ENCODE results near the gene DOCK4. TPM values are rescaled to one million over a fixed set of nuclear protein-coding genes. Genes with fewer than 3 reads are reported as not detected.

Gene DOCK4
- total RNA-seq, 1 experiment from 2014 or later = 4.9 TPM

- H3K27me3 Mint-ChIP-seq (ENCODE audit: low read depth) = no peaks in the 10 kb centered on the region
Measured at GRCh38 chr7:112007185-112007584, 199.0 kb downstream of the DOCK4 start.

More at GRCh38 chr7:112007185-112007584, 199.0 kb downstream of the DOCK4 start:
- Histone ChIP-seq H3K9me3 (ENCODE audit: control insufficient read depth, low read depth, low read length) (no peaks in the 10 kb centered on the region), H3K23ac (ENCODE audit: insufficient read length, low read depth, low read length) (no peak overlapping the region), H2BK20ac (ENCODE audit: low read depth, low read length, poor library complexity, severe bottlenecking) (no peak overlapping the region), H3K4me1 (ENCODE audit: insufficient read depth, low read length) (0 out of 2 replicates have a peak, but pooled peaks cover 2% of the 10 kb centered on the region), H3K27me3 (ENCODE audit: insufficient read depth, low read length) (no peaks in the 10 kb centered on the region), H3K18ac (ENCODE audit: insufficient read length, low read depth, low read length) (no peak overlapping the region), H2AFZ (ENCODE audit: low read length) (no peak overlapping the region), H4K91ac (ENCODE audit: insufficient read length, low read depth, low read length) (no peak overlapping the region), H3K4ac (ENCODE audit: low read depth, low read length) (no peak overlapping the region), H2BK15ac (ENCODE audit: low read depth, low read length) (no peak overlapping the region), H3T11ph (ENCODE audit: low read length) (no peak overlapping the region), H3K4me2 (ENCODE audit: insufficient read depth, insufficient read length, low read length) (no peak overlapping the region), H3K9ac (ENCODE audit: extremely low read depth, insufficient read length, low read length) (no peak overlapping the region), H2AK5ac (ENCODE audit: insufficient read length, low read length) (no peak overlapping the region), H4K5ac (ENCODE audit: insufficient read length, low read depth, low read length) (no peak overlapping the region), H3K56ac (ENCODE audit: insufficient read length, low read depth, low read length) (no peak overlapping the region), H2BK5ac (ENCODE audit: insufficient read length, low read length) (no peak overlapping the region), H4K8ac (replicated peaks; ENCODE audit: insufficient read length, low read depth, low read length) (no peak overlapping the region), H3K79me2 (ENCODE audit: insufficient read depth, low read length) (no peaks in the 10 kb centered on the region), H3K23me2 (ENCODE audit: insufficient read length, low read depth, low read length, poor library complexity, severe bottlenecking) (no peaks in the 10 kb centered on the region), H3K79me1 (ENCODE audit: insufficient read depth, low read depth, low read length, poor library complexity, severe bottlenecking) (no peaks in the 10 kb centered on the region), H4K20me1 (ENCODE audit: control insufficient read depth, insufficient read depth, insufficient read length) (no peaks in the 10 kb centered on the region), H2BK120ac (ENCODE audit: low read depth, low read length, poor library complexity, severe bottlenecking) (no peak overlapping the region), H3K14ac (ENCODE audit: insufficient read depth, low read length) (no peak overlapping the region), H3K27ac (ENCODE audit: insufficient read length, low read depth, low read length) (no peak overlapping the region), H2BK12ac (ENCODE audit: insufficient read length, low read depth, low read length) (no peak overlapping the region)
- no peaks in the 10 kb centered on the region for H3K9me3 Mint-ChIP-seq
- H3K36me3 Mint-ChIP-seq (ENCODE audit: insufficient read depth in 1 of 3, low read depth in 3 of 3) = peaks cover 0 to 2% (median 0%) of the 10 kb centered on the region in 3 experiments; a peak in 1 of 7 replicates
- WGBS (ENCODE audit: extremely low coverage, insufficient read length, low lambda C conversion rate) = no CpG with 5 or more reads among the region's 4 CpGs
- TF ChIP-seq CTCF (conservative IDR thresholded peaks at IDR 0.05) = no peak
- H3K4me3 Mint-ChIP-seq = no peak overlapping the region
- no peak for DNase-seq
- H3K27ac Mint-ChIP-seq = no peak overlapping the region
- H3K4me1 Mint-ChIP-seq = no peaks in the 10 kb centered on the region
